ENCODE results near the gene DGKQ.
"Not testable (repeated sequence)": the region's sequence is repeated elsewhere in the genome, so short reads cannot be mapped to it uniquely, and the experiment has no call there.

The DGKQ gene

DNA sequence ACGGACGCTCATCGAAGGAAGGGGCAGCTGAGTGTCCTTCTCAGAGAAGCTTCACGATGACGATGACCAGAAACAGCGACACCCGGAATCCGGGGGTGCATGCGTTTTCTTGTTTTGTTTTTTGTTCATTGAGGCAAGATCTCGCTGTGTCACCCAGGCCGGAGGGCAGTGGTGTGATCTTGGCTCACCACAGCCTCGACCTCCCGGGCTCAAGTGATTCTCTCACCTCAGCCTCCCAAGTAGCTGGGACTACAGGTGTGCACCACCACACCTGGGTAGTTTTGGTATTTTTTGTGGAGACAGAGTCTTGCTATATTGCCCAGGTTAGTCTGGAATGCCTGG, 19.8 kb downstream of the DGKQ start:
- DNase-seq = no peak

GRCh38 chr4:952881-953573, 20.3 kb downstream of the DGKQ start:
- DNase-seq = no peak

DNA sequence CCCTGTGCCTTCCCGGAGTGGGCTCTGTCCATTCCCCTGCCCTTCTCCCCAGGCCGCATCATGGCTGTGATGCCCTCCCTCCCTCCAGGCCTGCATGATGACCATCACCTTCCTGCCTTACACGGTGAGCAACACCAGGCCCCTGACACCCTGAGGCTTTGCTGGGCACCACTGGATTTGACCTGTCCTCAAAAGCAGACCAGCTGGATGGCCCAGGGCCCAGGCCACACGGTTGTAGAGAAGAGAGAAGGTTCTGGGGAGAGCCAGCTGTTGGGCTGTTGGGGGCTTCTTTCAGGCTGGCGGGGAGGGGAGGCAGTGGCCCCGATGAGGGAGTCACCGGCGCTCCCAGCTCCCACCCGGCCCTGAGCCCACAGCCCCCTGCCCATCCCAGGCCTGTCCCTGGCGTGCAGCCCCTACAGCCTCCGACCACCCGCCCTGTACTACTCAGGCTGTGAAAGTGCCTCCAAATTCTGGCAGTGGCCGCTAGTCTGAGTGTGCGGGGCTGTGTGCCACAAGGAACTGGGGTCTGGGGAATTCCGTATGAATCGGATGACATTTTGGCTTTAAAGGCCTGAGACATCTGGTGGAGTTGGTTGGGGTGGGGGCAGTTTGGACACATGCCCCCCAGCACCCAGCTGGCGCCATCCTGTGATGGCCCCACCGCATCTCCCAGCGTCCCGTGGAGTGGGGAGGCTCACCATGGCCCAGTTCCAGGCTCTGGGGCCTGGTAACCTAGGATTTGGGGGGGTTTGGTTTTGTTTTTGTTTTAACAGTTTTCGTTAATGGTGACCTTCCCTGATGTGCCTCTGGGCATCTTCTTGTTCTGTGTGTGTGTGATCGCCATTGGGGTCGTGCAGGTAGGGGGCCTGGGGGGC, 21.5 kb downstream of the DGKQ start:
- DNase-seq = no peak

- no peak for DNase-seq
Measured at GRCh38 chr4:951186-951585, 22.2 kb downstream of the DGKQ start.

GRCh38 chr4:950136-951020, 23.0 kb downstream of the DGKQ start:
- no peak for DNase-seq

DNA sequence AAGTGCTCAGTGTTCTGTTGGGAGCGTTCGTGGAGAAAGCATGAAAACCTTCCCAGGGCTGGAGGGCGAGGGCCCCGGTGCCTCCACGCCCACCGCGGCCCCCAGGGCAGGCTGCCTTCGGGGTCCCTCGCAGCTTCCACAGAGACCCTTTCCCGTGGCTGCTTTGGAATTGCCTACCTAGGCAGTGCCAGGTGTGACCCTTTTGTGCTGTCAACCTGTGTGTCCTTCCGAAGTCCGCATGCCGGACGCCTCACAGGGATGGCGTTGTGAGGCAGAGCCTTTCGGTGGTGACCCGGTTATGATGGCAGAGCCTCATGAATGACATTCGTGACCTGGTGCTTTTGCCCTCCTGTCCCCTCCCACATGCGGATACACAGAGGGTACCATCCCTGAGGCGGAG, 23.7 kb downstream of the DGKQ start:
- DNase-seq = no peak

DNA sequence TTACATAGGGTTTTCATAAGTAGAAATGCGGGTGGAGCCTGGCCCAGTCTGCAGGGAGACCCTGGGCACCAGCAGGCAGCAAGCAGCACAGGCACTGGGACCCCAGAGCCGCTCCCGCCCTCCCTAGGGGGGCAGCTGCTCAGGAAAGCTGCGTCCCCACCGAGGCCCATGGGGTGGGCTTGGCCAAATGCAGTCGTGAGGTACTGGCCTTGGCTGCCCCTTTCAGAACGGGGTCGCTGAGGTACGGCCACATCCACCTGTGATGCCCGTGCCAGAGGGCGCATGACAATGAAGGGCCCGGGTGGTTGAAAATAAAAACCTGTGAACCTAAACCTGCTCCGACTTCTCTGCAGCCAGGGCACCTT, 24.5 kb downstream of the DGKQ start:
- no peak for DNase-seq

DNA sequence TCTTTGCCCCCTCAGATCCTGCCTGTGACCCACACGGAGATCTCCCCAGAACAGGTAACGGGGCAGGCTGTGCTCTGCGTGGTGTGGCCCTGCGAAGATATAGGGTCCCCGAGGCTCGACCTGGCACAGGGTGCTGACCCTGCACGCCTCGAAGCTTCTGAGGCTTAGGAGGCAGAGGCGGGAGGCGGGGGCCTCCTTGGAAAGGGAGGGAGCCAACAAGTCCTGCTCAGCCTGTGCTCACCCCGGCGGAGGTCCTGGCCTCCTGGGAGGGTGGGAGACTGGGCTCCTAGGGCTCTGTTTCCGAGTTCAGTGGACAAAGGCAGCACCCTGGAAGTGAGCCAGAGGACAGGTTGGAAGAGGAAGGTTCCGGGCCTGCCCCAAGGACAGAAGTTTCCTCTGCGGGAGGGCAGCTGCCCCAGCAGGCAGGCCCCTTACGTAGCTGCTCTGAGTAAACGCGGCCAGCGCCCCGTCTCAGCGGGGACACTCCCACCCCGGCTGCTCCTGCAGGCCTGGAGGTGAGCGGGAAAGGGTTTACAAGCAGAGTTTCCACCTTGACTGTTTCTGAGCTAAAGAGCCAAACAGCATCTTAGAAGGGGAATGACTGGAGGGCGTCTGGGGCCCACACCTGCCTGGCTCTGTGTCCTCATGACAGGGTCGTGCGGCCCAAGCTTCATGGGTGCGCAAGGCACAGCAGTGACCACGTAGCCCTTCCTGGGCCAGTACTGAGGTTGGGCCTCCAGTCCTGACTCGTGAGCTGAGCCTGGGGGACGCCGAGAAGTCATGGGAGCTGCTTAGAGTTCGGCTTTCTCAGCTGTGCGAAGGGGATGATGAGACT, 25.1 kb downstream of the DGKQ start:
- no peak for DNase-seq

DNA sequence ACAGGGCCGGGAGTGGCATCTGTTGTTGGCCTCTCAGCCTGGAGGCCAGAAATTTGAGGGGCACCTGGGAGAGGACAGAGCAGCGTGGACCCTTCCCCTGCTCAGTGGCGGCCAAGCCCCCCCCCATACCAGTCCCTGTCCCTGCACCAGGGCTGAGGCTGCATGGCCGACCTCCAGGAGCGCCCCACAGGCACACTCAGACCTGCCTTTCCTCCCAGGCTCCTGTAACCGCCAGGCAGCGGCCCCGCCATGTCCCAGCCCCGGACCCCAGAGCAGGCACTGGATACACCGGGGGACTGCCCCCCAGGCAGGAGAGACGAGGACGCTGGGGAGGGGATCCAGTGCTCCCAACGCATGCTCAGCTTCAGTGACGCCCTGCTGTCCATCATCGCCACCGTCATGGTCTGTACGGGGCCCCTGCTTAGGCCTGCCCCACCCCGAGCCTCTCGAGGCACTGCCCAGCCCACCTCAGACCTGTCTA, 25.8 kb downstream of the DGKQ start:
- DNase-seq = no peak

DNA sequence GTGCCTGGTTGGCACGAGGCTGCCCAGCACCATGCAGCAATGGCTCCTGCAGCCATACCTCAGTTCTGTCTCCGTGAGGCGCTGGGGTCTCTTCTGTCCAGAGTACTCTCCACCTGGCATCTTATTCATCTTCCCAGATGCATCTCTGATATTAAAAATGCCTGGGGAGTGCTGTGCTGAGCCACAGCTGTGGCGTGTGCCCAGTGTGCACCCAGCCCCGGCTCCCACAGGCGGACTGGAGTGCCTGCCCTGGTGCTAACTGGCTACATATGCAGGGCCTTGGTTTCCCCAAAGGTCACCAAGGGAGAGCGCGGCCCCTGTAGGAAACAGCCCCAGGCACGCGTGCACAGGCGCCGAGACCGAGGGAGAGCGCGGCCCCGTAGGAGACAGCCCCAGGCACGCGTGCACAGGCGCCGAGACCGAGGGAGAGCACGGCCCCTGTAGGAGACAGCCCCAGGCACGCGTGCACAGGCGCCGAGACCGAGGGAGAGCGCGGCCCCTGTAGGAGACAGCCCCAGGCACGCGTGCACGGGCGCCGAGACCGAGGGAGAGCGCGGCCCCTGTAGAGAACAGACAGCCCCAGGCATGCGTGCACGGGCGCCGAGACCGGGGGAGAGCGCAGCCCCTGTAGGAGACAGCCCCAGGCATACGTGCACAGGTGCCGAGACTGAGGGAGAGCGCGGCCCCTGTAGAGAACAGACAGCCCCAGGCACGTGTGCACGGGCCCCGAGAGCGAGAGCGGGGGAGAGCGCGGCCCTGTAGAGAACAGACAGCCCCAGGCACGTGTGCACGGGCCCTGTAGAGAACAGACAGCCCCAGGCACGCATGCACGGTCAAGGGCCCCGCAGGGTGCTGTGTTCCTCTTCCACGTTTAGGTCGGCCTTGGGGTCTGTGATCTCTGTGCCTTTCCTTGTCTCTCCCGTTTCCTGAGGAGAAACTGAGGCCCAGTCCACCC, 26.6 kb downstream of the DGKQ start:
- DNase-seq = peak in 2 of 56 donors; percentile 24 to 39

- no peak for DNase-seq
Measured at GRCh38 chr4:946103-946450, 27.3 kb downstream of the DGKQ start.

- DNase-seq = no peak
Measured at GRCh38 chr4:945274-946102, 27.9 kb downstream of the DGKQ start.

DNA sequence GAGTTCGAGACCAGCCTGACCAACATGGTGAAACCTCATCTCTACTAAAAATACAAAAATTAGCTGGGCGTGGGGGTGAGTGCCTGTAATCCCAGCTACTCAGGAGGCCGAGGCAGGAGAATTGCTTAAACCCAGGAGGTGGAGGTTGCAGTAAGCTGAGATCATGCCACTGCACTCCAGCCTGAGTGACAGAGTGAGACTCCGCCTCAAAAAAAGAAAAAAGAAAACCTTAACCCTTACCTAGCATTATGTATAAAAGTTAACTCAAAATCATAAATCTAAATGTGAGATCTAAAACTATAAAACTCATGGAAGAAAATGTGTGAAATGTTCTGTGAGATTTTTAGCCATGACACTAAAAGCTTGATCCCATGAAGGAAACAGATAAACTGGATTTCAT, 33.9 kb downstream of the DGKQ start:
- not testable (repeated sequence) for DNase-seq

DNA sequence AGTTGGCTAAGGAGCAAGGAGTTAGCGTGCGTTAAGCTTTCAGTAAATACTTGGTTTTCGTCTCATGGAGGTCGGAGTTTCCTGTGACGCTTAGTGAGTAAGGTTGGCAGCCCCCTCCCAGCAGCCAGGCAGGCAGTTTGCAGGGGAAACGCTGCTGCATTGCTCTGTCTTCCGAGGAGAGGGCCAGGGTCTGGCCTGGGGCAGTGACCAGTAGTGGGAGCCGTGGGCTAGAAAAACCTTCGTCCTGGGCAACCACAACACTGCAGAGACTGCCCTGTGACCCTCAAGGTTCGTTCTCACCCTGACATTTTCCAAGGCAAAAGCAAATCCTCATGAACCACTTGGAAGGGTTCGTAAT, 40.7 kb downstream of the DGKQ start:
- no peak for DNase-seq

DNA sequence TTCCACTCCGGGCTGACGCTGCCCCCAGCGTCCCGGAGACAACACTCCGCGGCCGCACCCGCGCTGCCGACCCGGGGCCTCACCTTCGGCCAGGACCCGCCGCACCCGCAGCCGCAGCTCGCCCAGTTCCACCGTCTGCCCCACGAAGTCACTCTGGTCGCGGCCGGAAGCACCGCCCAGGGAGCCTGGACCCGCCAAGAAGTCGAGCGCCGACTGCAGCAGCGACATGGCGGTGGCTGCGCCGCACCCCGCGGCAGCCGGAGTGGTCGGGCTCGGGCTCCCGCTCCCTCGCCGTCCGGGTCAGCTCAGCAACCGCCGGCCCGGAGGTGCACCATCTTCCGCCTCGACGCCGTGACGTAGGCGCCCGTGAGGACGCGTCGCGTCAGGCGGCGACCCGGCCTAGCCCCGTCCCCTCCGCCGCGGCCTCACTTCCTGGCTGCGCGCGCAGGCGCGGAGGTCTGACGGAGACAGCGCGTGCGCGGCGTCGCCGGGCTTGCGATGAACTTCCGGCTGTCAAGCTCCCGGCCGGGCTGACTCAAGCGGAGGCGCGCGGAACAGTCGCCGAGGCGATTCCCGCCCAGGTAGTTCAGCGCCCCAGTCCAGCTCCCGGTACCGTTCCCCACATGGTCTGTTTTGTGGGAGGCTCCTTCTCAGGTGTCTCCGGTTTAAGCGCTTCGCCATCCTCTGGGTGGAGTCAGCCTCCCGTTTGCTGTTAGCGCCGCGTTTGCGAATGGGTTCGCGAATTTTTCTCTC, 41.2 kb downstream of the DGKQ start, which contains the start of the genes GAK and TMEM175:
Gene GAK (minus strand): TSS at position 357 of the 753 bp plus-strand sequence. CDS start 129 bp downstream, at position 228.
Gene TMEM175 (plus strand): TSS at position 501 of the 753 bp plus-strand sequence. CDS start 15,280 bp downstream, outside the sequence.
- DNase-seq = peak; percentile 37 to 96 (median 90)

DNA sequence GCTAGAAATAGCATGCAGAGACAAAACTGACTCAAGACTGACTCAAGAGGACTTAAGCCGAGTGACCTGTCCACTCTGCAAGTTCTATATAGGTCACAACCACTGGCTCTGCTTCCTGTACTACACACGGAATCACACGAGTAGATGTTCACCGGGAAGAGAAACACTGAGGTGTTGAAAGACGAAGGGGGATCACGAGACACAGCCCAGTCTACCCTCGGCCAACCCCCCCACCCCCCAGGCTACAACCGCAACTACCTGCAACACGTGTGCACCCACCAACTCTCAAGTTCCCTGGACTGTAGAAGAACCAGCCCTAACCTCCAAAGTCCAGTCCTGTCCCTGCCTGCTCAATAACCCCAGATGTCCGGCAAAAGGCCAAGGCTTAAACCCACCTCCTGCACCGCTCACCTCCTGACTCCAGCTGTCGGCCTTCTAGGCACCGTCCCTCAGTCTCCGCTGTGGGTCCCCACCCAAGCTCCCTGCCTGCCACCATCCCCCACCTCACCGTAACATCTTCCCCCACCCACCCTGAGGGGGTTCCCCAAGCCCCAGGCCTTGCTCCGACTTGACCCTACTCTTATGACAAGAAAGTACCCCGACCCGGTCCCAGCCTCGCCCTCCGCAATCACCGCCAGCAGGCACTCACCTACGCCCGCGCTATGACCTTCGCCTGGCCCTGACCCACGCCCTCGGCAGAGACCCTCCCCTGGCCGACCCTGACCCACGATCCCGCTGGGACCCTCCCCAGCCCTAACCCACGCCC, 42.0 kb downstream of the DGKQ start:
- no peak for DNase-seq

GRCh38 chr4:930827-931193, 42.6 kb downstream of the DGKQ start:
- DNase-seq = no peak
